ENCODE data around the gene C7. TPM values are rescaled to one million over a fixed set of nuclear protein-coding genes. Genes with fewer than 3 reads are reported as not detected.
"Not testable (repeated sequence)": the region's sequence is repeated elsewhere in the genome, so short reads cannot be mapped to it uniquely, and the experiment has no call there.

The C7 gene
- total and polyA plus RNA-seq, 2 of the 13 experiments (the other 11 are each of a cell fraction or from before 2014, with no cell fraction given), result 1.7 to 3.5 TPM

DNA sequence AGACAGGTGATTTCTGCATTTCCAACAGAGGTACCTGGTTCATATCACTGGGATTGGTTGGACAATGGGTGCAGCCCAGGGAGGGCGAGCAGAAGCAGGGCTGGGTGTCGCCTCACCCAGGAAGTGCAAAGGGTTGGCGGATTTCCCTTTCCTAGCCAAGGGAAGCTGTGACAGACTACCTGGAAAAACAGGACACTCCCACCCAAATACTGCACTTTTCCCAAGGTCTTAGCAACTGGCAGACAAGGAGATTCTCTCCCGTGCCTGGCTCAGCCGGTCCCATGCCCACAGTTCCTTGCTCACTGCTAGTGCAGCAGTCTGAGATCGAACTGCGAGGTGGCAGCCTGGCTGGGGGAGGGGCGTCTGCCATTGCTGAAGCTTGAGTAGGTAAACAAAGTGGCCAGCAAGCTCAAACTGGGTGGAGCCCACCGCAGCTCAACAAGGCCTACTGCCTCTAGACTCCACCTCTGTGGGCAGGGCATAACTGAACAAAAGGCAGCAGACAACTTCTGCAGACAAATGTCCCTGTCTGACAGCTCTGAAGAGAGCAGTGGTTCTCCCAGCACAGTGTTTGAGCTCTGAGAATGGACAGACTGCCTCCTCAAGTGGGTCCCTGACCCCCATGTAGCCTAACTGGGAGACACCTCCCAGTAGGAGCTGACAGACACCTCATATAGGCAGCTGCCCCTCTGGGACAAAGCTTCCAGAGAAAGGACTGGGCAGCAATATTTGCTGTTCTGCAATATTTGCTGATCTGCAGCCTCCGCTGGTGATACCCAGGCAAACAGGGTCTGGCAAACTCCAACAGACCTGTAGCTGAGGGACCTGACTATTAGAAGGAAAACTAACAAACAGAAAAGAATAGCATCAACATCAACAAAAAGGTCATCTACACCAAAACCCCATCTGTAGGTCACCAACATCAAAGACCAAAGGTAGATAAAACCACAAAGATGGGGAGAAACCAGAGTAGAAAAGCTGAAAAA lies 13.6 kb upstream of the C7 start (continued):
- TF ChIP-seq SOX13 (IDR thresholded peaks at IDR 0.05); MAZ (IDR thresholded peaks at IDR 0.05; ENCODE audit: borderline replicate concordance, low read depth, low read length): not testable (repeated sequence)
- TF ChIP-seq SOX13 (CRISPR knock-in tag; conservative IDR thresholded peaks at IDR 0.05 in 1 of 2, IDR thresholded peaks at IDR 0.05 in 1 of 2) (peak in 1 of 2 experiments; percentile 49; a peak in 2 of 4 replicates), MAZ (CRISPR knock-in tag; IDR thresholded peaks at IDR 0.05; ENCODE audit: low read depth) (peak; percentile 51; the same call in 1 of the 2 replicates), ZNF331 (CRISPR knock-in tag; IDR thresholded peaks at IDR 0.05) (peak; percentile 59; the same call in 1 of the 2 replicates), GATAD1 (CRISPR knock-in tag; IDR thresholded peaks at IDR 0.05) (0 out of 2 replicates have a peak, but pooled peaks have one; percentile 59), MEIS1 (CRISPR knock-in tag; IDR thresholded peaks at IDR 0.05; ENCODE audit: borderline replicate concordance) (peak; percentile 56; the same call in 1 of the 2 replicates), ZNF644 (CRISPR knock-in tag; IDR thresholded peaks at IDR 0.05; ENCODE audit: low read depth) (peak; percentile 15; the same call in 1 of the 2 replicates), GABPB1 (CRISPR knock-in tag; IDR thresholded peaks at IDR 0.05) (peak; percentile 28; the same call in 1 of the 2 replicates), RCOR2 (CRISPR knock-in tag; IDR thresholded peaks at IDR 0.05) (0 out of 2 replicates have a peak, but pooled peaks have one; percentile 17), ZMYM4 (CRISPR knock-in tag; IDR thresholded peaks at IDR 0.05) (peak; percentile 94), ARNT2 (CRISPR knock-in tag; IDR thresholded peaks at IDR 0.05; ENCODE audit: low read depth) (0 out of 2 replicates have a peak, but pooled peaks have one; percentile 31), ELF1 (CRISPR knock-in tag; IDR thresholded peaks at IDR 0.05) (peak; percentile 64)
- TF ChIP-seq, protein P1, sequence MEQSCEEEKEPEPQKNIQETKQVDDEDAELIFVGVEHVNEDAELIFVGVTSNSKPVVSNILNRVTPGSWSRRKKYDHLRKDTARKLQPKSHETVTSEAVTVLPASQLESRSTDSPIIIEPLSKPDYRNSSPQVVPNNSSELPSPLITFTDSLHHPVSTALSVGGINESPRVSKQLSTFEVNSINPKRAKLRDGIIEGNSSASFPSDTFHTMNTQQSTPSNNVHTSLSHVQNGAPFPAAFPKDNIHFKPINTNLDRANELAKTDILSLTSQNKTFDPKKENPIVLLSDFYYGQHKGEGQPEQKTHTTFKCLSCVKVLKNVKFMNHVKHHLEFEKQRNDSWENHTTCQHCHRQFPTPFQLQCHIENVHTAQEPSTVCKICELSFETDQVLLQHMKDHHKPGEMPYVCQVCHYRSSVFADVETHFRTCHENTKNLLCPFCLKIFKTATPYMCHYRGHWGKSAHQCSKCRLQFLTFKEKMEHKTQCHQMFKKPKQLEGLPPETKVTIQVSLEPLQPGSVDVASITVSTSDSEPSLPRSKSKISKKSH (CRISPR knock-in tag; IDR thresholded peaks at IDR 0.05; ENCODE audit: borderline replicate concordance), result peak; percentile 35; the same call in 1 of the 2 replicates
- TF ChIP-seq, protein P2, sequence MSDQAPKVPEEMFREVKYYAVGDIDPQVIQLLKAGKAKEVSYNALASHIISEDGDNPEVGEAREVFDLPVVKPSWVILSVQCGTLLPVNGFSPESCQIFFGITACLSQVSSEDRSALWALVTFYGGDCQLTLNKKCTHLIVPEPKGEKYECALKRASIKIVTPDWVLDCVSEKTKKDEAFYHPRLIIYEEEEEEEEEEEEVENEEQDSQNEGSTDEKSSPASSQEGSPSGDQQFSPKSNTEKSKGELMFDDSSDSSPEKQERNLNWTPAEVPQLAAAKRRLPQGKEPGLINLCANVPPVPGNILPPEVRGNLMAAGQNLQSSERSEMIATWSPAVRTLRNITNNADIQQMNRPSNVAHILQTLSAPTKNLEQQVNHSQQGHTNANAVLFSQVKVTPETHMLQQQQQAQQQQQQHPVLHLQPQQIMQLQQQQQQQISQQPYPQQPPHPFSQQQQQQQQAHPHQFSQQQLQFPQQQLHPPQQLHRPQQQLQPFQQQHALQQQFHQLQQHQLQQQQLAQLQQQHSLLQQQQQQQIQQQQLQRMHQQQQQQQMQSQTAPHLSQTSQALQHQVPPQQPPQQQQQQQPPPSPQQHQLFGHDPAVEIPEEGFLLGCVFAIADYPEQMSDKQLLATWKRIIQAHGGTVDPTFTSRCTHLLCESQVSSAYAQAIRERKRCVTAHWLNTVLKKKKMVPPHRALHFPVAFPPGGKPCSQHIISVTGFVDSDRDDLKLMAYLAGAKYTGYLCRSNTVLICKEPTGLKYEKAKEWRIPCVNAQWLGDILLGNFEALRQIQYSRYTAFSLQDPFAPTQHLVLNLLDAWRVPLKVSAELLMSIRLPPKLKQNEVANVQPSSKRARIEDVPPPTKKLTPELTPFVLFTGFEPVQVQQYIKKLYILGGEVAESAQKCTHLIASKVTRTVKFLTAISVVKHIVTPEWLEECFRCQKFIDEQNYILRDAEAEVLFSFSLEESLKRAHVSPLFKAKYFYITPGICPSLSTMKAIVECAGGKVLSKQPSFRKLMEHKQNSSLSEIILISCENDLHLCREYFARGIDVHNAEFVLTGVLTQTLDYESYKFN (CRISPR knock-in tag; conservative IDR thresholded peaks at IDR 0.05), result peak; percentile 79
- TF ChIP-seq, protein P3, sequence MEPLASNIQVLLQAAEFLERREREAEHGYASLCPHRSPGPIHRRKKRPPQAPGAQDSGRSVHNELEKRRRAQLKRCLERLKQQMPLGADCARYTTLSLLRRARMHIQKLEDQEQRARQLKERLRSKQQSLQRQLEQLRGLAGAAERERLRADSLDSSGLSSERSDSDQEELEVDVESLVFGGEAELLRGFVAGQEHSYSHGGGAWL (CRISPR knock-in tag; IDR thresholded peaks at IDR 0.05), result 0 out of 2 replicates have a peak, but pooled peaks have one; percentile 52
- TF ChIP-seq, protein P4, sequence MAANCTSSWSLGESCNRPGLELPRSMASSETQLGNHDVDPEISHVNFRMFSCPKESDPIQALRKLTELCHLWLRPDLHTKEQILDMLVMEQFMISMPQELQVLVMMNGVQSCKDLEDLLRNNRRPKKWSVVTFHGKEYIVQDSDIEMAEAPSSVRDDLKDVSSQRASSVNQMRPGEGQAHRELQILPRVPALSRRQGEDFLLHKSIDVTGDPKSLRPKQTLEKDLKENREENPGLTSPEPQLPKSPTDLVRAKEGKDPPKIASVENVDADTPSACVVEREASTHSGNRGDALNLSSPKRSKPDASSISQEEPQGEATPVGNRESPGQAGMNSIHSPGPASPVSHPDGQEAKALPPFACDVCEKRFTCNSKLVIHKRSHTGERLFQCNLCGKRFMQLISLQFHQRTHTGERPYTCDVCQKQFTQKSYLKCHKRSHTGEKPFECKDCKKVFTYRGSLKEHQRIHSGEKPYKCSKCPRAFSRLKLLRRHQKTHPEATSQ (CRISPR knock-in tag; IDR thresholded peaks at IDR 0.05; ENCODE audit: borderline replicate concordance), result peak; percentile 71; the same call in 1 of the 2 replicates
- TF ChIP-seq, protein P5, sequence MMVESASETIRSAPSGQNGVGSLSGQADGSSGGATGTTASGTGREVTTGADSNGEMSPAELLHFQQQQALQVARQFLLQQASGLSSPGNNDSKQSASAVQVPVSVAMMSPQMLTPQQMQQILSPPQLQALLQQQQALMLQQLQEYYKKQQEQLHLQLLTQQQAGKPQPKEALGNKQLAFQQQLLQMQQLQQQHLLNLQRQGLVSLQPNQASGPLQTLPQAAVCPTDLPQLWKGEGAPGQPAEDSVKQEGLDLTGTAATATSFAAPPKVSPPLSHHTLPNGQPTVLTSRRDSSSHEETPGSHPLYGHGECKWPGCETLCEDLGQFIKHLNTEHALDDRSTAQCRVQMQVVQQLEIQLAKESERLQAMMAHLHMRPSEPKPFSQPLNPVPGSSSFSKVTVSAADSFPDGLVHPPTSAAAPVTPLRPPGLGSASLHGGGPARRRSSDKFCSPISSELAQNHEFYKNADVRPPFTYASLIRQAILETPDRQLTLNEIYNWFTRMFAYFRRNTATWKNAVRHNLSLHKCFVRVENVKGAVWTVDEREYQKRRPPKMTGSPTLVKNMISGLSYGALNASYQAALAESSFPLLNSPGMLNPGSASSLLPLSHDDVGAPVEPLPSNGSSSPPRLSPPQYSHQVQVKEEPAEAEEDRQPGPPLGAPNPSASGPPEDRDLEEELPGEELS (CRISPR knock-in tag; IDR thresholded peaks at IDR 0.05), result peak; percentile 40; the same call in 1 of the 2 replicates
